ENCODE results near the gene LNPK. TPM values are rescaled to one million over a fixed set of nuclear protein-coding genes. Genes with fewer than 3 reads are reported as not detected.

Gene LNPK
- total and polyA plus RNA-seq, 9 of the 15 experiments (the other 6 are each of a cell fraction or from before 2014, with no cell fraction given), result 6.4 to 40.4 (median 21.3) TPM

DNA sequence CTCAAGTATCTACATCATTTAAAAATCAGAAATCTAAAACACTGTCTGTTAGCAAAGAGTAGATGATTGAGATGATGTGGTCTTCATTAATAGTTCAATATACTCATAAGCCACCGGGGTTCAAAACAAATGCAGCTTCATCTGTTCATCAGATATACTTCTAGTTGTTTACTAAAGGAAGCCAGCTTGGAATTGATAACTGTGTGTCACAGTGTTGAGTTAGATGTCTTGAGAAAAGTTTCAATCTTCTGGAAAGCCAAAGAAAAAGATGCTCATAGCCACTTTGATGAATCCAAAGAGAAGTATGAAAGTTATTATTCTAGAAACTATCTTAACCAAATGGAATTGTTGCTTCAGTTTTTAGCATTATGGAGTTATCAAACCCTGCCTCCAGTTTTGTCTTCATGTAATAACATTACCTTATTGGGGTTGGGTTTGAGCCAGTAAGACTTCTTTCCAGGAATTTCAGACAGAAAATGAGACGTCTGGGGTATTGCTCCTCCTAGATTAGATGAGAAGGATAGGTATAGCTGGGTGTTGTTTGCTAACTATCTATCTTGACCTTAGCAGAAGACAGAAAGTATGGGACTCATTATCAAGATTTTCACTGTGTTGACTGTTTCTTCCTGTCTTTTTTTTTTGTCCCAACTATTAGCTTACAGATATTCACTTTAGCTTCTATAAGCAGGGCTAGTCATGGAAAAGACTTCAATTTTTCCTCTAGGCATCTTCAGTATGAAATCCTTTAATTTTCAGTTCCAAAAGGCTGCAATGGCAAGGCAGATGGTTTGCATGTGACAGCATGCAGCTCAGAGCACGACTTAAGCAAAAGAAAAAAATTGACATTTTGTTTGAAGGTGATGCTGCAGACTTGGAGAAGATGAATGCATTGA is 66.5 kb downstream of the LNPK start (continued):
- TF ChIP-seq MAZ (CRISPR knock-in tag; conservative IDR thresholded peaks at IDR 0.05 in 1 of 2, IDR thresholded peaks at IDR 0.05 in 1 of 2), result peak in 1 of 2 experiments; percentile 32; a peak in 1 of 4 replicates
- peak; percentile 93 for TF ChIP-seq LEF1 (IDR thresholded peaks at IDR 0.05)
- peak; percentile 95 for TF ChIP-seq SOX6 (IDR thresholded peaks at IDR 0.05)
- peak; percentile 77; the same call in 1 of the 2 replicates for TF ChIP-seq PML (IDR thresholded peaks at IDR 0.05; ENCODE audit: low read length)
- TF ChIP-seq TEAD1 (CRISPR knock-in tag; IDR thresholded peaks at IDR 0.05), result peak in 1 of 2 experiments; percentile 58; a peak in 1 of 4 replicates
- TF ChIP-seq CXXC5 (CRISPR knock-in tag; IDR thresholded peaks at IDR 0.05), result peak; percentile 92
- peak in 1 of 2 experiments; percentile 34; a peak in 1 of 4 replicates for TF ChIP-seq ZNF639 (CRISPR knock-in tag; conservative IDR thresholded peaks at IDR 0.05 in 1 of 2, IDR thresholded peaks at IDR 0.05 in 1 of 2)
- TF ChIP-seq NFIC (IDR thresholded peaks at IDR 0.05), result peak; percentile 94
- TF ChIP-seq TEAD4 (IDR thresholded peaks at IDR 0.05; ENCODE audit: low read length), result peak; percentile 91
- TF ChIP-seq TEAD4 (CRISPR knock-in tag; IDR thresholded peaks at IDR 0.05; ENCODE audit: borderline replicate concordance), result no peak
- no peak for TF ChIP-seq PTBP1 (IDR thresholded peaks at IDR 0.05; ENCODE audit: low read depth, low read length)
- peak; percentile 63; the same call in 1 of the 2 replicates for TF ChIP-seq ZNF175 (CRISPR knock-in tag; IDR thresholded peaks at IDR 0.05; ENCODE audit: low read depth)
- peak; percentile 64; the same call in 1 of the 2 replicates for TF ChIP-seq ZNF592 (IDR thresholded peaks at IDR 0.05)
- TF ChIP-seq FOXM1 (IDR thresholded peaks at IDR 0.05; ENCODE audit: low read depth), result peak; percentile 84
- no peak for TF ChIP-seq FOXM1 (CRISPR knock-in tag; IDR thresholded peaks at IDR 0.05; ENCODE audit: low read depth)
- no peak for TF ChIP-seq TSC22D4 (tag; IDR thresholded peaks at IDR 0.05)
- TF ChIP-seq, protein P1, sequence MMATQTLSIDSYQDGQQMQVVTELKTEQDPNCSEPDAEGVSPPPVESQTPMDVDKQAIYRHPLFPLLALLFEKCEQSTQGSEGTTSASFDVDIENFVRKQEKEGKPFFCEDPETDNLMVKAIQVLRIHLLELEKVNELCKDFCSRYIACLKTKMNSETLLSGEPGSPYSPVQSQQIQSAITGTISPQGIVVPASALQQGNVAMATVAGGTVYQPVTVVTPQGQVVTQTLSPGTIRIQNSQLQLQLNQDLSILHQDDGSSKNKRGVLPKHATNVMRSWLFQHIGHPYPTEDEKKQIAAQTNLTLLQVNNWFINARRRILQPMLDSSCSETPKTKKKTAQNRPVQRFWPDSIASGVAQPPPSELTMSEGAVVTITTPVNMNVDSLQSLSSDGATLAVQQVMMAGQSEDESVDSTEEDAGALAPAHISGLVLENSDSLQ (IDR thresholded peaks at IDR 0.05), result 0 out of 2 replicates have a peak, but pooled peaks have one; percentile 26
- TF ChIP-seq, protein P2, sequence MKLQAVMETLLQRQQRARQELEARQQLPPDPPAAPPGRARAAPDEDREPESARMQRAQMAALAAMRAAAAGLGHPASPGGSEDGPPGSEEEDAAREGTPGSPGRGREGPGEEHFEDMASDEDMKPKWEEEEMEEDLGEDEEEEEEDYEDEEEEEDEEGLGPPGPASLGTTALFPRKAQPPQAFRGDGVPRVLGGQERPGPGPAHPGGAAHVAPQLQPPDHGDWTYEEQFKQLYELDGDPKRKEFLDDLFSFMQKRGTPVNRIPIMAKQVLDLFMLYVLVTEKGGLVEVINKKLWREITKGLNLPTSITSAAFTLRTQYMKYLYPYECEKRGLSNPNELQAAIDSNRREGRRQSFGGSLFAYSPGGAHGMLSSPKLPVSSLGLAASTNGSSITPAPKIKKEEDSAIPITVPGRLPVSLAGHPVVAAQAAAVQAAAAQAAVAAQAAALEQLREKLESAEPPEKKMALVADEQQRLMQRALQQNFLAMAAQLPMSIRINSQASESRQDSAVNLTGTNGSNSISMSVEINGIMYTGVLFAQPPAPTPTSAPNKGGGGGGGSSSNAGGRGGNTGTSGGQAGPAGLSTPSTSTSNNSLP (IDR thresholded peaks at IDR 0.05; ENCODE audit: borderline replicate concordance, low read depth, low read length), result peak; percentile 66; the same call in 1 of the 2 replicates

All from K562 (cell line).